HG02759 (cell line): ENCODE results near the gene ACSM3.
"Not testable (repeated sequence)": the region's sequence is repeated elsewhere in the genome, so short reads cannot be mapped to it uniquely, and the experiment has no call there.

Experiments
- ATAC-seq: cut with Tn5 transposase; IDR thresholded peaks from one replicate; pipeline ENCODE4 v1.9.1; 2021; ENCODE audit warnings: mild to moderate bottlenecking, moderate library complexity; ENCODE audit not compliant: unreplicated experiment

ACSM3 gene

GRCh38 chr16:20755238-20755637 is 8.6 kb upstream of the ACSM3 start:
- no peak for ATAC-seq

- not testable (repeated sequence) for ATAC-seq
Observed at GRCh38 chr16:20755799-20756198, 8.0 kb upstream of the ACSM3 start.

GRCh38 chr16:20760346-20760745 is 3.5 kb upstream of the ACSM3 start:
- no peak for ATAC-seq

- no peak for ATAC-seq
Observed at GRCh38 chr16:20761175-20761574, 2.6 kb upstream of the ACSM3 start.

- no peak for ATAC-seq
Observed at GRCh38 chr16:20762404-20763123, 1.2 kb upstream of the ACSM3 start.

GRCh38 chr16:20764448-20764847 is 634 bp downstream of the ACSM3 start:
- ATAC-seq, result not testable (repeated sequence)

GRCh38 chr16:20765732-20766131 is 1.9 kb downstream of the ACSM3 start:
- ATAC-seq, result no peak

- ATAC-seq, result no peak
Observed at GRCh38 chr16:20766294-20766693, 2.5 kb downstream of the ACSM3 start.

- no peak for ATAC-seq
Observed at GRCh38 chr16:20767577-20767976, 3.8 kb downstream of the ACSM3 start.

GRCh38 chr16:20768121-20768520 is 4.3 kb downstream of the ACSM3 start:
- ATAC-seq, result no peak

GRCh38 chr16:20768818-20769217 is 5.0 kb downstream of the ACSM3 start:
- ATAC-seq, result no peak

GRCh38 chr16:20773679-20774078 is 9.9 kb downstream of the ACSM3 start:
- ATAC-seq, result no peak

GRCh38 chr16:20774703-20775362 is 11.0 kb downstream of the ACSM3 start:
- no peak for ATAC-seq

GRCh38 chr16:20781697-20782096 is 17.9 kb downstream of the ACSM3 start:
- ATAC-seq, result no peak

- ATAC-seq, result no peak
Observed at GRCh38 chr16:20782470-20782869, 18.7 kb downstream of the ACSM3 start.

GRCh38 chr16:20784204-20784603 is 20.4 kb downstream of the ACSM3 start:
- ATAC-seq, result no peak

- no peak for ATAC-seq
Observed at GRCh38 chr16:20789130-20789529, 25.3 kb downstream of the ACSM3 start.

GRCh38 chr16:20791923-20792612 is 28.3 kb downstream of the ACSM3 start:
- no peak for ATAC-seq

- ATAC-seq, result no peak
Observed at GRCh38 chr16:20798364-20798763, 34.5 kb downstream of the ACSM3 start.

- no peak for ATAC-seq
Observed at GRCh38 chr16:20799599-20799998, 35.8 kb downstream of the ACSM3 start.

- no peak for ATAC-seq
Observed at GRCh38 chr16:20801278-20801677, 37.5 kb downstream of the ACSM3 start.

- no peak for ATAC-seq
Observed at GRCh38 chr16:20803192-20803560, 39.4 kb downstream of the ACSM3 start.
